ENCODE measurements around the gene RSKR. TPM values are rescaled to one million over a fixed set of nuclear protein-coding genes. Genes with fewer than 3 reads are reported as not detected.

The RSKR gene
- total and polyA plus RNA-seq, 9 of the 15 experiments (the other 6 are each of a cell fraction or from before 2014, with no cell fraction given): 1.4 to 42.3 (median 16.2) TPM

- TF ChIP-seq ZBTB40 (IDR thresholded peaks at IDR 0.05) (no peak; the same call in none of the 2 replicates), ZBTB40 (CRISPR knock-in tag; IDR thresholded peaks at IDR 0.05) (no peak), TAF7 (tag; IDR thresholded peaks at IDR 0.05) (peak; percentile 19; the same call in 1 of the 2 replicates), MTA3 (IDR thresholded peaks at IDR 0.05; ENCODE audit: borderline replicate concordance) (peak; percentile 21; the same call in 1 of the 2 replicates), DPF2 (IDR thresholded peaks at IDR 0.05) (peak; percentile 70), POLR3A (IDR thresholded peaks at IDR 0.05; ENCODE audit: borderline replicate concordance, extremely low read depth, insufficient read depth, insufficient read length) (no peak), E2F6 (IDR thresholded peaks at IDR 0.05; ENCODE audit: borderline replicate concordance in 1 of 2, extremely low read depth in 1 of 2, insufficient read depth in 1 of 2, insufficient read length in 1 of 2, low read depth in 1 of 2, low read length in 1 of 2, poor library complexity in 1 of 2, severe bottlenecking in 1 of 2) (peak in 1 of 2 experiments; percentile 74), E2F8 (IDR thresholded peaks at IDR 0.05; ENCODE audit: low read depth, partially characterized antibody) (peak; percentile 51), FOXJ3 (CRISPR knock-in tag; IDR thresholded peaks at IDR 0.05) (no peak), RAD51 (IDR thresholded peaks at IDR 0.05; ENCODE audit: borderline replicate concordance, low read depth) (0 out of 2 replicates have a peak, but pooled peaks have one; percentile 4), ZNF507 (tag; conservative IDR thresholded peaks at IDR 0.05) (no peak), MEF2D (tag; conservative IDR thresholded peaks at IDR 0.05; ENCODE audit: low read depth) (peak; percentile 87), ZNF24 (IDR thresholded peaks at IDR 0.05) (no peak), TCF3 (CRISPR knock-in tag; IDR thresholded peaks at IDR 0.05) (no peak)
Observed at GRCh38 chr17:28599311-28600184, 14.4 kb downstream of the RSKR start (continued).

All from K562 (cell line).